ENCODE results near the gene PDGFRB.

Gene PDGFRB

GRCh38 chr5:150065886-150066285 lies 89.8 kb downstream of the PDGFRB start:
- no peak for DNase-seq (ENCODE audit: low read depth)

- no peak for DNase-seq (ENCODE audit: low read depth)
Observed at GRCh38 chr5:150065346-150065745, 90.3 kb downstream of the PDGFRB start.

- no peak for DNase-seq (ENCODE audit: low read depth)
Observed at GRCh38 chr5:150064681-150065220, 90.9 kb downstream of the PDGFRB start.
